DND-41 (cell line): ENCODE results near the gene UBAP2.

Experiments
- ATAC-seq: fragments of 200-7000 bp; cut with Tn5 transposase; 3 replicates; pipeline ENCODE4 v1.9.1; 2021; ENCODE audit warnings: low read depth; ENCODE audit not compliant: insufficient read depth
- DNase-seq: peaks from one replicate; pipeline ENCODE4 v3.0.0-alpha.2; 2020
- H2AFZ ChIP-seq: 2 replicates; pipeline ENCODE4 v1.6.0; 2012; ENCODE audit warnings: low read depth, low read length
- H3K27ac ChIP-seq: 2 replicates; pipeline ENCODE4 v1.5.1; 2012; ENCODE audit warnings: low read length, inconsistent platforms
- H3K27me3 ChIP-seq: fragments of 200-600 bp; sonication (generic); 2 replicates; pipeline ENCODE4 v1.6.0; 2012; ENCODE audit warnings: low read length, mild to moderate bottlenecking, inconsistent platforms; ENCODE audit not compliant: insufficient read depth, poor library complexity
- H3K36me3 ChIP-seq: 2 replicates; pipeline ENCODE4 v1.5.1; 2012; ENCODE audit warnings: low read length, inconsistent platforms; ENCODE audit not compliant: insufficient read depth
- H3K4me1 ChIP-seq: 2 replicates; pipeline ENCODE4 v1.5.1; 2012; ENCODE audit warnings: mild to moderate bottlenecking, low read length; ENCODE audit not compliant: insufficient read depth
- H3K4me2 ChIP-seq: 2 replicates; pipeline ENCODE4 v1.6.0; 2012; ENCODE audit warnings: mild to moderate bottlenecking, moderate library complexity, low read length, inconsistent platforms; ENCODE audit not compliant: insufficient read depth
- H3K4me3 ChIP-seq, 2 experiments: fragments of 200-600 bp in 1 of 2; shearing (Covaris generic) in 1 of 2; 2 replicates each; pipeline ENCODE4 v1.5.1; 2012 to 2016; ENCODE audit warnings: inconsistent platforms in 2 of 2, low read length in 2 of 2, mild to moderate bottlenecking in 2 of 2, low read depth in 1 of 2, moderate library complexity in 1 of 2
- H3K79me2 ChIP-seq: 2 replicates; pipeline ENCODE4 v1.6.0; 2012; ENCODE audit warnings: low read length, inconsistent platforms; ENCODE audit not compliant: insufficient read depth
- H3K9ac ChIP-seq: 2 replicates; pipeline ENCODE4 v1.6.0; 2012; ENCODE audit warnings: low read depth, mild to moderate bottlenecking, inconsistent platforms, low read length, moderate library complexity
- H3K9me3 ChIP-seq: 2 replicates; pipeline ENCODE4 v1.5.1; 2012; ENCODE audit warnings: low read length, moderate library complexity, mild to moderate bottlenecking, inconsistent platforms; ENCODE audit not compliant: insufficient read depth, severe bottlenecking
- H4K20me1 ChIP-seq: 2 replicates; pipeline ENCODE4 v1.6.0; 2012; ENCODE audit warnings: low read length; ENCODE audit not compliant: insufficient read depth
- EZH2 ChIP-seq: IDR thresholded peaks from 3 replicates; pipeline ENCODE4 v1.6.1; 2012; ENCODE audit warnings: borderline replicate concordance, low read depth, mild to moderate bottlenecking, moderate library complexity, low read length, inconsistent platforms; ENCODE audit not compliant: severe bottlenecking
- TF ChIP-seq, protein P1 (sequence below): IDR thresholded peaks from 2 replicates; pipeline ENCODE4 v1.5.1; 2012; ENCODE audit warnings: borderline replicate concordance, low read length, moderate library complexity, mild to moderate bottlenecking; ENCODE audit not compliant: poor library complexity, severe bottlenecking; ENCODE audit errors: extremely low read depth

The UBAP2 gene

GRCh38 chr9:34048727-34049629, at the start of gene UBAP2:
TSS of gene UBAP2 (minus strand) at chr9:34048887. CDS start at chr9:34017148, 31,739 bp downstream.
- peak within 1 kb of the TSS; percentile 92 to 96 for H3K4me3 ChIP-seq
- DNase-seq, result peak; percentile 96
- no peaks in the 10 kb centered on the region for H3K9me3 ChIP-seq
- peak within 1 kb of the TSS; percentile 93 for H3K4me2 ChIP-seq
- TF ChIP-seq, protein P1, sequence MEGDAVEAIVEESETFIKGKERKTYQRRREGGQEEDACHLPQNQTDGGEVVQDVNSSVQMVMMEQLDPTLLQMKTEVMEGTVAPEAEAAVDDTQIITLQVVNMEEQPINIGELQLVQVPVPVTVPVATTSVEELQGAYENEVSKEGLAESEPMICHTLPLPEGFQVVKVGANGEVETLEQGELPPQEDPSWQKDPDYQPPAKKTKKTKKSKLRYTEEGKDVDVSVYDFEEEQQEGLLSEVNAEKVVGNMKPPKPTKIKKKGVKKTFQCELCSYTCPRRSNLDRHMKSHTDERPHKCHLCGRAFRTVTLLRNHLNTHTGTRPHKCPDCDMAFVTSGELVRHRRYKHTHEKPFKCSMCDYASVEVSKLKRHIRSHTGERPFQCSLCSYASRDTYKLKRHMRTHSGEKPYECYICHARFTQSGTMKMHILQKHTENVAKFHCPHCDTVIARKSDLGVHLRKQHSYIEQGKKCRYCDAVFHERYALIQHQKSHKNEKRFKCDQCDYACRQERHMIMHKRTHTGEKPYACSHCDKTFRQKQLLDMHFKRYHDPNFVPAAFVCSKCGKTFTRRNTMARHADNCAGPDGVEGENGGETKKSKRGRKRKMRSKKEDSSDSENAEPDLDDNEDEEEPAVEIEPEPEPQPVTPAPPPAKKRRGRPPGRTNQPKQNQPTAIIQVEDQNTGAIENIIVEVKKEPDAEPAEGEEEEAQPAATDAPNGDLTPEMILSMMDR, result peak; percentile 14
- TF ChIP-seq EZH2, result no peak
- H3K9ac ChIP-seq, result peak within 1 kb of the TSS; percentile 64
- H3K4me1 ChIP-seq, result peaks cover 36% of the 10 kb centered on the region
- H2AFZ ChIP-seq, result peak within 1 kb of the TSS; percentile 70
- peaks cover 50% of the 10 kb centered on the region for H3K79me2 ChIP-seq
- peaks cover 21% of the 10 kb centered on the region; the same call in 1 of the 2 replicates for H4K20me1 ChIP-seq
- ATAC-seq, result peak; percentile 84
- H3K36me3 ChIP-seq, result peaks cover 8% of the 10 kb centered on the region
- peak within 1 kb of the TSS; percentile 99 for H3K27ac ChIP-seq
- no peaks in the 10 kb centered on the region for H3K27me3 ChIP-seq

- no peak for TF ChIP-seq EZH2
- TF ChIP-seq, protein P1, result no peak
- Histone ChIP-seq H3K4me1 (no peaks in the 10 kb centered on the region), H3K27ac (no peak overlapping the region), H3K27me3 (no peaks in the 10 kb centered on the region), H3K9ac (no peak overlapping the region), H4K20me1 (no peaks in the 10 kb centered on the region), H3K79me2 (no peaks in the 10 kb centered on the region), H2AFZ (no peak overlapping the region), H3K9me3 (no peaks in the 10 kb centered on the region), H3K36me3 (peaks cover 57% of the 10 kb centered on the region), H3K4me3 (no peak overlapping the region), H3K4me2 (no peak overlapping the region)
- DNase-seq (no peak), ATAC-seq (no peak)
These were observed 49.6 kb upstream of the UBAP2 start for GRCh38 chr9:34098307-34098706.

GRCh38 chr9:34097865-34098264, 49.2 kb upstream of the UBAP2 start:
- H3K9ac ChIP-seq, result no peak overlapping the region
- H3K27ac ChIP-seq, result no peak overlapping the region
- no peaks in the 10 kb centered on the region for H3K79me2 ChIP-seq
- TF ChIP-seq, protein P1, result no peak
- no peak for TF ChIP-seq EZH2
- H2AFZ ChIP-seq, result no peak overlapping the region
- no peaks in the 10 kb centered on the region for H3K9me3 ChIP-seq
- no peak overlapping the region for H3K4me3 ChIP-seq
- H3K4me2 ChIP-seq, result no peak overlapping the region
- DNase-seq, result no peak
- H3K27me3 ChIP-seq, result no peaks in the 10 kb centered on the region
- no peak for ATAC-seq
- peaks cover 57% of the 10 kb centered on the region for H3K36me3 ChIP-seq
- no peaks in the 10 kb centered on the region for H4K20me1 ChIP-seq
- H3K4me1 ChIP-seq, result no peaks in the 10 kb centered on the region
